CD4-positive, alpha-beta T cell treated with Interleukin-12 subunit alpha and Interleukin-12 subunit beta, for 1 hour (primary cell): ENCODE results near the gene DBR1.

Experiments
- DNase-seq: peaks from one replicate; pipeline ENCODE4 v3.0.0-alpha.2; 2020

Gene DBR1

DNA sequence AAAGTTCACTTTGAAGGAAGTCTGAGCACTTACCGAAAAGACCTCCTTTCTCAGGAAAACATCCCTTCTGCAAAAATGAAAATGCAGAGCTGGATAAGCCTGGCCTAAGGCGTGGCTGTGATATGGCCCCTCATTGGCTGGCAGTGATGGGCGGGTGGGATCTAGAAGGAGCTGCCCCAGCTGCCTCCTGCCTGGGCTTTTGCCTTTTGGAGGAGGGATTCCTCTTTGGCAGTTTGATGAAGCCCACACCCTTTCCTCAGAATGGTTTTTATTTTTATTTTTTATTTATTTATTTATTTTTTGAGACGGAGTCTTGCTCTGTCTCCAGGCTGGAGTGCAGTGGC lies 55.3 kb downstream of the DBR1 start:
- no peak for DNase-seq

DNA sequence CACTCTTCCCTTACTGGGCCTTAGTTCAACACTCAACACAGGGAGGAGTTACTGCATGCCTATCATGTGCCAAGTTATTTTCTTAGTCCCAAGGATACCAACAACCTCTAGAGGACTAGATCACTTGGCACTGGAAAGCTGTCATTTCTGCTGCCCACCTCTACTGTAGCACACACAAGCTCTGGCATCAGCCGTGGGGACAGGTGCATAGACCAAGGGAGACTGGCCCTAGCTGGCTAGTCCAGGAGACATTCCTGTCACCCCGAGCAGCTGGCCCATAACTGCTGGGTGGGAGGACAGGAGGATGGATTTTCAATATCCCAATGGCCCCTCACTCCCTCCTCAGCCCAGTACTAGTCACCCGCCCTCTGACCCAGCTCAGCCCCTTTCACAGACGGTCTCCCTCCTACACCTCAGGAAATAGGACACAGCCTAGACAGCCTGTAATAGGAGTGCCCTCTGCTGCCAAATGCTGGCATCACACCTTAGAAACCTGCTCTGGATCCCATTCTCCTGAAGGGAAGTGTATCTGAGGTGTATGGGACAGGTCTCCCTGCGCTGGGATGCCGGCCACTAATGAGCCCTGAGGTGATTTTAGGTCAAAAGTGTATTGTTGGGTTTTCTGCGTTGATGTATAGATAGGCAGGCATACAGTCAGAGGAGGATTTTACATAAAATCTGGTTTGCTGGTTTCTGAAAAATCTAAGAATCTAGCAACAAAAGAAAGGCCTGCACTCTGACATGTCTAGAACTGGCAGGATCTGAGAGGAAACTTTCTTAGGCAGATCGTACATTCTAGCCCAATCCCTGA lies 55.9 kb downstream of the DBR1 start:
- DNase-seq: peak; percentile 38

DNA sequence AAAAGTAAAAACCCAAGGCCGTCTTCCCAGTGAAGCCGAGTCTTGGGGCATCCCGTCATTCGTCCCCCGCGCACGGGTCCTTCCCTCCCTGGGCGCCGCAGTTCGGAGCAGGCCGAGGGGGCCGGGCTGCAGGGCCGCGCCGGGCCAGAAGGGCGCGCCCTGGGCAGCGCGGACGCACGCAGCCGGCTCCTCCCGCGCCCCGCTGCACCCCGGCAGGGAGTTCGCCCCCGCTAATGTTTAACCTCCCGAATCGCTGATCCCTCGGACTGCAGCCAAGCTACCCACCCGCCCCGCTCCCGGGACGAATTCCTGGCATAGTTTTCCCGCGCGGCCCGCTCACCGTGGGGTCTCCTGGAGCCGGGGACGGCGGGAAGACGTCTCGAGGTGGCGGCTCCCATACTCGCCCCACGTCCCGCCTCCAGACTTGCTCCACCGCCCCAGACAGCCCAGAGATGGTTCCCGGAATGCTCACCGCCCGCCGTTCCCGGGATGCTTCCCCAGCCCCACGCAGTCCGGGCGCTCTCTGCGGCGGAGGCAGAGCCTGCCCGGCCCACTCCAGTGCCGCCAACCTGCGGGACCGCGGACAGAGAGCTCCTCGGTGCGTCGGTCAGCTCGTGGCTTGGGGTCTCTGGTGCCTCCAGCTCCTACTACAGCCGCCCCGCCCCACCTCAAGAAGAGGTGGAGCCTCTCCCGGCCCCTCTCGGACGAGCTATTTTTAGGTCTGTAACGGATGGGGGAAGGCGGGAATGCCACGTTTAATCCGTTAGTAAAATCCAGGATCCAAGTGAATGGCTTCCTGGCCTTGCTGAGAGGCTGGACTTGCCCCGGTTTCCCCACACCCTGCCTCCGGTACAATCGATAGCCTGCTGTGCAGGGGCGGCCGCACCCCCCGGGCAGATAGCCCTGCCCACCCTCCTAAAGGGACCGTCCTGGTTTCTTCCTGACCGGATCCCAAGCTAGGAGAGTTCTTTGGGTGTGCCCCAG lies 59.4 kb downstream of the DBR1 start, which contains the start of gene DZIP1L:
Gene DZIP1L (minus strand): TSS at position 621 of the 984 bp plus-strand sequence. CDS start 11,637 bp downstream, outside the sequence.
- DNase-seq: peak; percentile 17

DNA sequence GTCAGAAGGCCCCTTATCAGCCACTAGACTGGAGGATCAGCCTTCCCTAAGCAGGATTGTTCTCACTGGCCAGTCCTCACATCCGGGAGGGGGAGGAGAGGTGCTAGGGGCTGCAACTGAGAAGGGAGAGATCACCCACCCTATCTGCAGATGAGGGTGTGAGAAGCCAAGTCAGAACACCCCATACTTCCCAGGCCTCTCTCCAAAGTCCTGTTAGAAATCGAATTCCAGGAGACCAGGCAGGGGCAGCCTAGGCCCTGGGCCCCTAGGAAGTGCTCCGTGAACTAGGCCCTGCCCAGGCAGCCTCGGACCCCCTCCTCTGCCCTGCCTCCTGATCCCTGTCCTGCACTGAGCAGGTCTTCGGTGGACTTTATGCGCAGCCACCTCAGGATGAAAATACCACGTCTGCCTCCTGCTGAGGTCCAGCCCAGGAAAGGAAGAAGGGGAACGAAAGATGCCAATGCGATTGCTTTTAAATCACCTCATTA lies 60.2 kb downstream of the DBR1 start:
- no peak for DNase-seq

DNA sequence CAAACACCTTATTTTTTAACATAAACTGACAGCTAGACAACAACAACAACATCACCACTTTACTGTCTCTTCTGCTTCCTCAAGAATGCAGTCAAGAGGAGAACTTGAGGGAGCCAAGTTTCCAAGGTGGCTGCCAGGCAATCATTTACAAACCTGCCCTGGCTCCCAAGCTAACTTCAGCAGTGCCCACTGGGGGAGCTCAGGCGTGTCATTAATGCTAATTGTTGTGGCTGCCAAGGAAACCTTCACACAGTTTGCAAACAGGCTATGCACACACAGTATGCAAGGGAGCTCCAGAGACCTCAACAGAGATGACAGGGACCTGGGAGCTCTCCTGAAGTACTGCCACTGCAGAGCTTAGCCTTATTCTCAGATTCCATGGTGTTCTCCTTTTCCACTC lies 61.4 kb downstream of the DBR1 start:
- no peak for DNase-seq

DNA sequence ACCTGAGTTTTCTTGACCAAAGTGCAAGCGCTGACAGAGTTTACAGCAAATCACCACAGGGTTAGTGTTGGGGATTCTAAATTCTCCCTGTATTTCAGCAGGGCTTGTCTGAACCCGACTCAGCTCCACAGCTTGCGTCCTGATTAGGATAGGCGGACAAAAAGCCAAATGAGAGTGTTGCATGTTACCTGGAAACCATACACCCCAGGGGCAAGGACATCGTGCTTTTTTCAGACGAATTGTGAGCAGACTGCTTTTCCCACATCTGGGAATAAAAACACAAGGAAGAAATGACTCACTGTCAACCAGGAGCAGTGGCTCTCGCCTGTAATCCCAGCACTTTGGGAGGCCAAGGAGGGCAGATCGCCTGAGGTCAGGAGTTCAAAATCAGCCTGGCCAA lies 62.4 kb downstream of the DBR1 start:
- DNase-seq: no peak
